ENCODE data around the gene JAKMIP1. TPM values are rescaled to one million over a fixed set of nuclear protein-coding genes. Genes with fewer than 3 reads are reported as not detected.

Gene JAKMIP1
- total RNA-seq, 3 donors from 2014 or later: 0.63 to 2.1 TPM; not detected in 1

DNA sequence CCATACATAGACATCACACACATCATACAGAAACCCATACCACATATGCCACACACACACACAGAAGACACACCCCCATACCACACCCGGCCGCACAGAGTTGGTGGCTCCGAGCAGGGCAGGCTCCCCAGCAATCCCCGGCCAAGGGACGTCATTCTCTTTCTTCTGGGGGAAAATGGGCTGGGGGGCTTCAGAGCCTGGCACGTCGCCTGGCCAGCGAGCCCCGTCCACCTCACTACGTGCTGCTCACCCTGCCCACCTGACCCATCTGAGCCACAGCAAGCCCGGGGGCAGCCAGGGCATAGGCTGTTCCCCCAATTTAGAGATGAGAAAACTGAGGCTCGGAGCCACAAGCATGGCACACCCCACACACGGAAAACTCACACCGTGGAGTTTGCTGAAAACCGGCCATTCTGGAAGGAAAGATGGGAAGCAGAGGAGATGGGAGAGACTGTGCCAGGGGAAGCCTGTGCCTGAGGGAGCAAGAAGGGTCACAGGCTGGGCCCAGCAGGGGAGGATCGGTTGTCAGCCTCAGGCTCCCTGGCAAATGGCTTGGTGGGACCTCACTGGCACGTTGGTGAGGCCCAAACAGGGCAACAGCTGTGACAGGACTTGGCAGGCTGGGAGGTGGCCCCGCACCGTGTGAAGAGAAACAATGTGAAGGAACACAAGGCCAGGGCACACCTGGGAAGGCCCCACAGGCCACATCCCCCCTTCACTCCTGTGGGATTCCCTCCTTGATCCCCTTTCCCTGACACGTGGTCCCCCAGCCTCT is 73.2 kb downstream of the JAKMIP1 start:
- Histone ChIP-seq H3K9me3 (no peaks in the 10 kb centered on the region), H3K4me1 (ENCODE audit: low read depth) (no peaks in the 10 kb centered on the region), H3K4me3 (no peak overlapping the region), H3K36me3 (ENCODE audit: low read depth) (no peaks in the 10 kb centered on the region)
- intact Hi-C loops (cut with DNase I, micrococcal nuclease): no loop called here
- no peak for ATAC-seq
- TF ChIP-seq, protein P1, sequence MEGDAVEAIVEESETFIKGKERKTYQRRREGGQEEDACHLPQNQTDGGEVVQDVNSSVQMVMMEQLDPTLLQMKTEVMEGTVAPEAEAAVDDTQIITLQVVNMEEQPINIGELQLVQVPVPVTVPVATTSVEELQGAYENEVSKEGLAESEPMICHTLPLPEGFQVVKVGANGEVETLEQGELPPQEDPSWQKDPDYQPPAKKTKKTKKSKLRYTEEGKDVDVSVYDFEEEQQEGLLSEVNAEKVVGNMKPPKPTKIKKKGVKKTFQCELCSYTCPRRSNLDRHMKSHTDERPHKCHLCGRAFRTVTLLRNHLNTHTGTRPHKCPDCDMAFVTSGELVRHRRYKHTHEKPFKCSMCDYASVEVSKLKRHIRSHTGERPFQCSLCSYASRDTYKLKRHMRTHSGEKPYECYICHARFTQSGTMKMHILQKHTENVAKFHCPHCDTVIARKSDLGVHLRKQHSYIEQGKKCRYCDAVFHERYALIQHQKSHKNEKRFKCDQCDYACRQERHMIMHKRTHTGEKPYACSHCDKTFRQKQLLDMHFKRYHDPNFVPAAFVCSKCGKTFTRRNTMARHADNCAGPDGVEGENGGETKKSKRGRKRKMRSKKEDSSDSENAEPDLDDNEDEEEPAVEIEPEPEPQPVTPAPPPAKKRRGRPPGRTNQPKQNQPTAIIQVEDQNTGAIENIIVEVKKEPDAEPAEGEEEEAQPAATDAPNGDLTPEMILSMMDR (IDR thresholded peaks at IDR 0.05): no peak
- no peak for DNase-seq

DNA sequence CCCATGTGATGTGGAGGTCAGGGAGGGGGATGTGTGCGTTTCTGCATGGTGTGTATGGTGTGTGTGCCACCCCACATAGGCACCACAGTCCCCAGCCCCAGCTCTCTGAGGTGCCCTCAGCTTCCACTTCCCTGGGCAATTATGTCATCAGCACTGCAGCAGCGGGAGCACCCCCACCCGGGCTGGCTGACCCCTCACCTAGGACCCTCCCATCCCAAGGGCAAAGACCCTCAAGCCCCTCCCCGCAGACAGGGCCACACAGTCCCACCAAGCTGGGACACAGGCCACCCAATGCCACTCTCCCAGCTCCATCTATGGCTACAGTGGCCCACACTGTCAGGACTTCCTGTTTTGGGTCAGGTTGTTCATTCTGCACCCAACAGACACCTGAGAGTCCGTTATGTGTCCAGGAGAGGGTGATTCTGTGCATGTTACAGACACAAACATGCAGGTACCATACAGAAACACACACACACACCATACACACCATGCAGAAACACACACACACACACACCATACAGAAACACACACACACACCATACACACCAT is 75.2 kb downstream of the JAKMIP1 start:
- Histone ChIP-seq H3K9me3 (no peaks in the 10 kb centered on the region), H3K4me1 (ENCODE audit: low read depth) (no peaks in the 10 kb centered on the region), H3K36me3 (ENCODE audit: low read depth) (no peaks in the 10 kb centered on the region), H3K4me3 (no peak overlapping the region)
- TF ChIP-seq, protein P1 (IDR thresholded peaks at IDR 0.05): no peak
- ATAC-seq (no peak), DNase-seq (no peak)
- intact Hi-C loops (cut with DNase I, micrococcal nuclease): no loop called here

DNA sequence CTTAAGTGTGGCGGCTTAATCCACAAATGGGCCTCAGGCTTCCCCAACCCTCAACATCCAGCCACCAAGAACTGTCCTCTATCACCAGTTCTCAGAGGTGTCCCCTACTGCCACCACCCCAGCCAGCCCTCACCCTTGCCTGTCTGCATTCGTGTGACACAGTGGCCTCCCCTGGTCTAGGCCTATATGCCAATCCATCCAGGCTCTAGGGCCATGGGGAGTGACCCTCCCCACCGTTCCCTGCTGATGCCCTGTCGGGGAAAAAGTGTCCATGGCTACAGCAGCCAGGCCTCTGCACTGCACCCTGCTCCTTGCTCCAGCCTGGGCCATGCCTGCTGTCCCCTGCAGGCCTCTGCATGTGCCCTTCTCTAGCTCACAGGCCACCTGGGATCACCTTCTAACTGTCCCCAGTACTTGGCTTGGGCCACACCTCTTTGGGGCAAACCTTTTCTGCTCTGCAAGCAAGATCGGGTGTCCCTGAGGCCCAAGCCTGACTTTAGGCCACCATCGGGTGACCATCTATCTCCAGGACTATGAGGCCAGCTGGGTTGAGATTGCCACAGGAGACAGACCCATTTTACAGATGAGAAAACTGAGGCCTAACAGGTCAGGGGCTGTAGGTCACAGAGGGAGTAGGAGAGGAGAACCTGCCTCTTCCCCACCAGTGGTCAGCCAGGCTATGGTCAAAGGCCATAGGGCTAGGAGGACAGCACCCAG is 75.8 kb downstream of the JAKMIP1 start:
- Histone ChIP-seq H3K36me3 (ENCODE audit: low read depth) (no peaks in the 10 kb centered on the region), H3K4me3 (no peak overlapping the region), H3K9me3 (no peaks in the 10 kb centered on the region), H3K4me1 (ENCODE audit: low read depth) (no peaks in the 10 kb centered on the region)
- TF ChIP-seq, protein P1 (IDR thresholded peaks at IDR 0.05): no peak
- ATAC-seq: no peak
- no peak for DNase-seq
- intact Hi-C loops (cut with DNase I, micrococcal nuclease): no loop called here

DNA sequence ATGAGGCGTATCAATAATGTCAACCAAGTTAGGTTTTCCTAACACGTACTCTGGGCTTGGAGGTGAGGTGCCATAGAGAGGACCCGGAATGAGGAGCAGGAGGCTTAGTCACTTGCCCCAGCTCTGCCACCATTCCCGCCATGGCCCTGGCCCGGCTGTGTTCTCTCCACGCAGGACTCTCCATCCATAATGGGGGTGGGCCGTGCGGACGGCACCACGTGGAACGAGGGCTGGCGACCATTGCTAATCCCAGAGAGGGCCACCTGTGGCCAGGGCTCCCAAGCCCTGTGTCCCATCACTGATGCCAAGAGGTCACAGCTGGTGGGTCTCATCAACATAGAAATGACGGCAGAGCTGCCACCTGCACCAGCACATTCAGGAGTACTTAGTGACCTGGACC is 76.4 kb downstream of the JAKMIP1 start:
- intact Hi-C loops (cut with DNase I, micrococcal nuclease): no loop called here
- H3K9me3 ChIP-seq: no peaks in the 10 kb centered on the region

DNA sequence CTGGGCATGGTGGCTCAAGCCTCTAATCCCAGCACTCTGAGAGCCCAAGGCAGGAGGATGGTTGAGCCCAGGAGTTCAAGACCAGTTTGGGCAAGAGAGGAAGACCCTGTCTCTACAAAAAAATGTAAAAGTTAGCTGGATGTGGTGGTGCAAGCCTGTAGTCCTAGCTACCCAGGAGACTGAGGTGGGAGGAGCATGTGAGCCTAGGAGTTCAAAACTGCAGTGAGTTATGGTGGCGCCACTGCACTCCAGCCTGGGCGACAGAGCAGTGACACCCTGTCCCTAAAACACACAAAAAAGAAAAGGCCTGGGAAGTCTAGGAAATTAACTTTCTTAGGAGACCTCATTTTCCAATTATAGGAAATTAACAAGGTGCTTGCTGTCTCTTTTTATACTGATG is 76.8 kb downstream of the JAKMIP1 start:
- H3K36me3 ChIP-seq (ENCODE audit: low read depth): no peaks in the 10 kb centered on the region
- ATAC-seq (no peak), DNase-seq (no peak)
- no peaks in the 10 kb centered on the region for H3K9me3 ChIP-seq
- no peaks in the 10 kb centered on the region for H3K4me1 ChIP-seq (ENCODE audit: low read depth)
- TF ChIP-seq, protein P1 (IDR thresholded peaks at IDR 0.05): no peak
- intact Hi-C loops (cut with DNase I, micrococcal nuclease): no loop called here
- no peak overlapping the region for H3K4me3 ChIP-seq

More for the DNA sequence above, 76.4 kb downstream of the JAKMIP1 start:
- no peaks in the 10 kb centered on the region for H3K36me3 ChIP-seq (ENCODE audit: low read depth)
- no peaks in the 10 kb centered on the region for H3K4me1 ChIP-seq (ENCODE audit: low read depth)
- TF ChIP-seq, protein P1 (IDR thresholded peaks at IDR 0.05): no peak
- ATAC-seq: no peak
- H3K4me3 ChIP-seq: no peak overlapping the region
- no peak for DNase-seq
